ENCODE measurements around the gene ATG5. TPM values are rescaled to one million over a fixed set of nuclear protein-coding genes. Genes with fewer than 3 reads are reported as not detected.
A peak's percentile ranks its signal among the peaks of the same experiment; 100 is the strongest.

ATG5 gene
- total RNA-seq, 1 donor, result 45.4 TPM

GRCh38 chr6:106225581-106225980 lies 100.0 kb downstream of the ATG5 start:
- no peak for TF ChIP-seq CTCF (IDR thresholded peaks at IDR 0.05; ENCODE audit: insufficient read depth, low read length)
- H3K4me3 ChIP-seq (ENCODE audit: low read depth, low read length), result no peak overlapping the region
- DNase-seq (ENCODE audit: low read depth), result no peak

- DNase-seq (ENCODE audit: low read depth), result peak; percentile 90
- no peak overlapping the region for H3K4me3 ChIP-seq (ENCODE audit: low read depth, low read length)
- peak; percentile 61 for TF ChIP-seq CTCF (IDR thresholded peaks at IDR 0.05; ENCODE audit: insufficient read depth, low read length)
These were observed 102.1 kb downstream of the ATG5 start for GRCh38 chr6:106223300-106223930.

- TF ChIP-seq CTCF (IDR thresholded peaks at IDR 0.05; ENCODE audit: insufficient read depth, low read length), result no peak
- no peak for DNase-seq (ENCODE audit: low read depth)
- no peak overlapping the region for H3K4me3 ChIP-seq (ENCODE audit: low read depth, low read length)
These were observed 105.1 kb downstream of the ATG5 start for GRCh38 chr6:106220485-106220884.

GRCh38 chr6:106216527-106216926 lies 109.0 kb downstream of the ATG5 start:
- no peak for TF ChIP-seq CTCF (IDR thresholded peaks at IDR 0.05; ENCODE audit: insufficient read depth, low read length)

GRCh38 chr6:106215608-106216007 lies 110.0 kb downstream of the ATG5 start:
- TF ChIP-seq CTCF (IDR thresholded peaks at IDR 0.05; ENCODE audit: insufficient read depth, low read length), result no peak
- DNase-seq (ENCODE audit: low read depth), result peak; percentile 18
- no peak overlapping the region for H3K4me3 ChIP-seq (ENCODE audit: low read depth, low read length)

More at GRCh38 chr6:106216527-106216926, 109.0 kb downstream of the ATG5 start:
- peak; percentile 52 for DNase-seq (ENCODE audit: low read depth)
- H3K4me3 ChIP-seq (ENCODE audit: low read depth, low read length), result no peak overlapping the region

GRCh38 chr6:106214531-106214930 lies 111.0 kb downstream of the ATG5 start:
- no peak for TF ChIP-seq CTCF (IDR thresholded peaks at IDR 0.05; ENCODE audit: insufficient read depth, low read length)
- no peak overlapping the region for H3K4me3 ChIP-seq (ENCODE audit: low read depth, low read length)
- no peak for DNase-seq (ENCODE audit: low read depth)

All from fibroblast of the aortic adventitia (primary cell).